Measurements from ENCODE around the gene EMX2.
A peak's percentile ranks its signal among the peaks of the same experiment; 100 is the strongest.

- TF ChIP-seq POLR2A (IDR thresholded peaks at IDR 0.05) (peak in 1 of 2 donors; percentile 14), CTCF (IDR thresholded peaks at IDR 0.05) (no peak), POLR2AphosphoS5 (IDR thresholded peaks at IDR 0.05; ENCODE audit: insufficient read depth in 1 of 2, low read depth in 1 of 2) (no peak)
Observed at GRCh38 chr10:117542706-117543224, at the start of gene EMX2.

Measured in vagina (tissue), 2 donors.